ENCODE results near the gene CD99.

- TF ChIP-seq CTCF (IDR thresholded peaks at IDR 0.05; ENCODE audit: extremely low read depth in 1 of 2, insufficient read depth in 1 of 2, low read depth in 1 of 2, low read length in 2 of 2): no peak
- TF ChIP-seq EZH2 (IDR thresholded peaks at IDR 0.05; ENCODE audit: borderline replicate concordance, low read depth, low read length, severe bottlenecking): no peak
- no peak for TF ChIP-seq POLR2A (IDR thresholded peaks at IDR 0.05; ENCODE audit: low read depth, low read length)
Measured at GRCh38 chrX:2718821-2719220, 27.7 kb downstream of the CD99 start.

Data from endothelial cell of umbilical vein (primary cell).